NCI-H128 (cell line): ENCODE results near the gene FAM168A.

Experiments
- DNase-seq: peaks from one replicate; lab custom pipeline; 2025; ENCODE audit not compliant: unreplicated experiment; lab: John Stamatoyannopoulos, UW

The FAM168A gene

DNA sequence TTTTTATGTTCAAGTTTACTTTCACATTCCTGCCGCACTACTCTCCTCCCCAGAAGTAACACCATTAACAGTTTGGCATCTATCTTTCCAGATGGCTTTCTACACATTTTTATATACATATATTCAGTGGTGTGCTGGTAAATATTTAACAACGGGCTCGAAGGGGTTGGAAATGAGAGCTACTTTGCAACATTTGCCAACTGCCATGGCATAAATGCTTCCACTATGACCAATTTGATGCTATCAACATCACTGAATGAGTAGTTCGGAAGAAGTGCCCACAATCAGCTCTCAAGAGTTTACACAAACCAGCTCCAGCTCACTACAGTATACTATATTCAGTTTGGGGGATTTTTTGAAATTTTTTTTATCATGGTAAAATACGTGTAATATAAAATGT, 166.5 kb downstream of the FAM168A start:
- no peak for DNase-seq

DNA sequence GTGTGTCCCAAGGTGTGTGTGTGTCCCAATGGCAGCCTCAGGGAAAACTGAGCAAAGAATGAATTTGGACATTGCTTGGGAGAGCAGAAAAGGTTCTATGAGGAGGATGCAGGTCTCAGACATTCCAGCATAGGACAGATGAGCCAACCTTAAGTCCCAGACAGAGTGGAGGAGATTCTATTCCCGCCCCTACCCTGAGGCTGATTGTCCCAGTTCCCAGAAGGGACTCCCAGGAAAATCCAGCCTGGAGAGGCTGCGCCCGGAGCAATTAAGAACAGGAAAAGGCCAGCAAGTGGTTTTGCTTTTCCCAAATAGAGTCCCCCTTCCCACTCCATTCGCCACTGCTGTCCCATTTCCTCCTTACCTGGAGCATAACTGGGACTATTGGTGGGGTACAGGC, 167.6 kb downstream of the FAM168A start:
- DNase-seq, result no peak

DNA sequence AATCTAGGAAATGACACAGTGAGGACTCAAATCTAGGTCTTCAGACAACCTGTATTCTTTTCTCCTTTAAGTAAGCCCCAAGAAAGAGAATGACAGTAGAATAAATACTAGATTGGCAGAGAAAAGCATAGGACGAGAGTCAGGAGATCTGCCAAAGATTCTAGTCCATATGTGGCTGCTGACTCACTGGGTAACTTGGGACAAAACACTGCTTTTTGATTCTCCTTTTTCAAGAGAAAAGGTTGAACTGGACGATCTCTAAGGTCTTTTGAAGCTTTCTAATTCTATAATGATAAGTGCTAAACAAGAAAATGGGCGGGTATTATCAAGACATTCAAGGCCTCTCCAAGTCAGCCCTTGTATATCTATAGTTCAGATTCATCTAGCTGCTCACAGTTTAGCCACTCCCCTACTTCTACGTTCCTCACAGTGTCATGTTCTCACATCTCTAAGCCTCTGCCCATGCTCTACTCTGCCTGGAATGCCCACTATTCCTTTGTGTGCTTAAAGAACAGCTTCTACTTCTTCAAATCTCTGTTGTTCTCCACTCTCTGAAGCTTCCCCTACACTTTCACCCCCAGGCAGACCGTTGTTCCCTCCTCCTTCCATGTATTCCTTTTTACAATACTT, 168.7 kb downstream of the FAM168A start:
- DNase-seq, result no peak

DNA sequence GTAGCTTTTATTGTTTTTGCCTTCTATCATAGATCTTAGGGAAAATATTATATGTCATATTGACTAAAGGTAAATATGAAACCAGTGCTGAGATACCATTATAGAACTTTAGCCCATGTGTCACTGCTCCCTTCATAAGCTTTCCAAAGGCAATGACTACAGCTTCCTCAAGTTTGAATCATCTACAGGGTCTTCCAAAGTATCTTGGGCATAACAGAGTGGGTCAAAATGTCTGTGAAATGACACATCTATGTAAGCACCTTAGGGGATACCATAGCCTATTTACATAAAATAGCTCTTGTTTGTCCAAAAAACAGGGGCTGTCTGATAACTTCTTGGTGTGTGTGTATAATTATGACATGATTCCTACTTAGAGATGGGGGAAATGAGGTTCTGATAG, 169.2 kb downstream of the FAM168A start:
- no peak for DNase-seq

DNA sequence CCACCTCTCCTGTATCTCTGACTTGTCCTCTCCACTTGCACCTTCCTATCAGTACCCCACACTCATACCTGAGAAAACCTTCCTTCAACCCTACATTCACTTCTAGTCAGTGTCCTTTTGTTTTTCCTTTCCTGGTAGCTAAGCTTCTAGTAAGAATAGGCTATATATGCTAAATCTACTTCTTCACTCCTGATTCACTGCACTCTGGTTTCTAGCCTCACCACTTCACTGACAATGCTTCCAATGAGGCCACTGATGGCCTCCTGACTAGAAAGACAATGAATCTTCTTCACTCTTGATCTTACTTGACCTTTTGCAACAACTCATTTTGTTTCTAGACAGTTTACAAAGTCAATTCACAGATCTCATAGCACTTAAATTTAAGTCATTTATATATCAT, 169.7 kb downstream of the FAM168A start:
- no peak for DNase-seq

DNA sequence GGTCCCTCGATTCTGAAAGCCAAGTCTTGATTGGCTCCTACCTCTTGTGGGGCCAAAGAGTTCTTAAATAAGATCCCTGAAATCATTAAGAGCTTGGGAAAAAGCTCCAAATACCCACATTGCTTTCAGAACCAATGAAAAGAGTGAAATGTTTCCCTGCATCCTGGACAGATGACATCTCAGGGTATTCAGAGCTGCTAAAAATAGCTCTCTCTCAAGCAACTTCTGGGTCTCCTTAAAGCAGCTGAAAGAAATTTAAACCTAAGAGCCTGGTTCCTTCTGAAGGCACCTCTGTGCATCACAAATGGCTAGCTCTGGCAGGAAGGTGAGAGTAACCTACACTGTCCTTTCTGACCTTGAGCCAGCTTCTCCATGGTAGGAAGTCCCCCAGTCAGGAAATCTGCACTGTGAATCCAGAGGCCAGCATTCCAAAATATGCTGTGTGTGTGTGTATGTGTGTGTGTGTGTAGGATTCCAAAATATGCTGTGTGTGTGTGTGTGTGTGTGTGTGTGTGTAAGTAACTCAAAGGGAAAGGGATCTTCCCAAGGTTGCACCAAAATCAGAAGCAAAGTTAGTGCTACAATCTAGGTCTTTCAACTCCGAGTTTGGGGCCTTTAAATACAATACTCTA, 171.6 kb downstream of the FAM168A start:
- no peak for DNase-seq

DNA sequence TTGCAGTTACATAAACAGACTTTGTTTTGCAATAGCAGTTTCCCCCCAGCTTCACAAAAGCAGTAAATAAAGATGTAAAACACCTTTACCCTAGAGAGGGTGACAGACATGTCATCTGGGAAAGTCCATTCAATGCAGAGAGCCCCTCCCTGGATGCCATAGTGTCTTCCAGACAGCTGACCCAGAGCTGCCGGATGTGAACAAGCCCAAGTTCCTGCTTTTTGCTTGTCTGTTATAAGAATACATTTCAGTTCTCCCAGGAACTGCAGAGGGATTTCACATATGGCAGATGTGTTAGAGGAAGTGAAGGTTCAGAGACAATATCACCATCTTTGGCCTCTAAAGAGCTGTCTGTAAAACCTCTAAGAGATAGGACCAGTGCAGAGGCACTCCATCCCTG, 172.8 kb downstream of the FAM168A start:
- no peak for DNase-seq

DNA sequence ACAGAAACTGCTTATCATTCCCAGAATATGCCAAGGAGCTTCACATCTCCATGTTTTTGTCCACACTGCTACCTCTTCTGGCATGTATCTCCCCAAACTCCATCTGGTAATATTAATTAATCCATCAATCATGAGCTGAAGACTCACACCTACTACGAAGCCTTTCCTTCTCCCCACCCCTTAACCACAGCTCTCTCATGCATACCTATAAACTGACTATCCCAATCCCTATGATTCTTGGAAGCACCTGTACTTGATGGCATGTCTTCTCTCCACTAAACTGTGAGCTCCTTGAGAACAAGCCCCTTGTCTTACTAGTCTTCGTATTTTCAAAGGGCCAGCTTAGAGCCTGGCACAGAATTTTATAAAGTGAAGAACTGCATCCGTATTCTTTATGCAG, 174.4 kb downstream of the FAM168A start:
- no peak for DNase-seq

DNA sequence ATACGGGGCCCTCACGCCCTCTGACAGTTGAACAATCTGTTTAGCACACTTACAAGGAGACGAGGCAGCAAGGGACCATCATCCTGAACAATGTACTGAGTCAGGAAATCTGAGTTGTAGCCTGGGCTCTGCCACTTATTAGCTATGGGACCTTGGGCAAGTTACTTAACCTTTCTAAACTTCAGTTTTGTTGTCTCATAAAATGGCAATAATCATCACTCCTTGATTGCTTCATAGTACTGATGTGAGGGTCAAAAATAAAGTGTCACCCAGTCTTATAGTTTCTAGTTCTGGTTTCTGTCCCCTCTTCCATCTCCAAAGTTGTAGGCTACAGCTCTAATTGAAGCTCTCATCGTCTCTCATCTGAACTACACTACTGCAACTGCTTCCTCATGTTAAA, 175.0 kb downstream of the FAM168A start:
- no peak for DNase-seq

DNA sequence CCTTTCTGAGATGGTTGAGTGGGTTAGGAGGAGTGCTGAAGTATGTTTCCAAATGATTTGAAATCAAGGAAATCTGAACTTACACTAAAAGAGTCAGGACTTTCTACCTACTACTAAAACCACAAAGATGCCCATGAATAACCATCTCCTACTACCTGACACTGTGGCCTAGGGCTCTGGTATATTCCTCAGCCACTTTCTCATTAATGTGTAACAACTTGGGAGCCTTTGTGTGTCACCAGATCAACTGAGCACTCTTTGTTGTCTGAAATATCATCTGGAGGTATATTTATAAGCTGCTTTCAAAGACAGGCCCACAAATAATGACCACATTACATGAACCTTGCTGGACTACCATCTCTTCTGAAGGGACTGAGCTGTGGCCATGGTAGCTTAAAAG, 177.8 kb downstream of the FAM168A start:
- DNase-seq, result no peak

DNA sequence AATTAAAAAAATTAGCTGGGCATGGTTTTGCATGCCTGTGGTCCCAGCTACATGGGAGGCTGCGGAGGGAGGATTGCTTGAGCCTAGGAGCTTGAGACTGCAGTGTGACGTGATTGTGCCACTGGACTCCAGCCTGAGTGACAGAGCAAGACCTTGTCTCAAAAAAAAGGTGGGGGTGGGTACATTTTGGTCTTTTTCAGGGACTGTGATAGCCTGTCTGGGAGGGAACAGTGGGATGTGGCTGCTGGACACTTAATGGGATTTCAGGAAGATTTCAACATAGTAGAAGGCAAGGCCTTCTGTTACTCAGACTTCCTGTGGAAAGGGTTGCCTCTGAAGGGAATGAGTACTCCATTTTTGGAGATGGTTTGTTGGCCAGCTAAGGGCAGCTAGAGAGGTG, 181.1 kb downstream of the FAM168A start:
- no peak for DNase-seq

DNA sequence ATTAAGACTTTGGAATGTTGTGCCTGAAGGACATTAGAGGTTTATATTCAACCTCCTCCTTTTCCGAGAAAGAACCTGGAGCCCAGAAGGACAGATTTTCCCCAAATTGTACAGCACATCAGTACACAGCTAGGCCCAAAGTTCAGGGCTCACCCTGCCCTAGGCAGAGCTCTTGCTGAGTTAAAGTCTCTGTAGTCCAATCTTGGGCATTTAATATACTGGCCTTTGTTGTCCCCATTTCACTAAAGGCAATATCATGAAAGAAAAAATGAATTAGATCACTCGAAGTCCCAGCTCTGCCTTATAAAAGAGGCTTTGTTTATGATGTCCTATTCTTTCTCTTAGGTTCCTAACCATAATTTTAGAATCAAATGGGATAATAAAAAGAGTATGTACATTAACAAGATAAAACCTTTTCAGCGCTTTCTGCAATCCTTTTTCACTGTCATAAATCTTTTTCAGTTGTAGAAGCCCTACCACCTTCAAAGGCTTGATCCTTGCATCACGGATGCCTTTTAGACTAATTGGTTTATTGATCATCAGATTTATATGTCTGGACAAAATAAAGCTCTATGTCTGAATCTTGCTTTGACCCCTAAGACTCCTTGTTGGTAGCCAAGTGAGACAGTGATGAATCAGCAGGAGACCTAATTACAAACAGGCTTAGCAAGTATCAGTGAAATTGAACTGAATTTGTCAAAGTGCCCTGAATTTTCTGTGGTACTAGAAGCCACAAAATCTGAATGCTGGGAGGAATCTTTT, 181.9 kb downstream of the FAM168A start:
- no peak for DNase-seq

DNA sequence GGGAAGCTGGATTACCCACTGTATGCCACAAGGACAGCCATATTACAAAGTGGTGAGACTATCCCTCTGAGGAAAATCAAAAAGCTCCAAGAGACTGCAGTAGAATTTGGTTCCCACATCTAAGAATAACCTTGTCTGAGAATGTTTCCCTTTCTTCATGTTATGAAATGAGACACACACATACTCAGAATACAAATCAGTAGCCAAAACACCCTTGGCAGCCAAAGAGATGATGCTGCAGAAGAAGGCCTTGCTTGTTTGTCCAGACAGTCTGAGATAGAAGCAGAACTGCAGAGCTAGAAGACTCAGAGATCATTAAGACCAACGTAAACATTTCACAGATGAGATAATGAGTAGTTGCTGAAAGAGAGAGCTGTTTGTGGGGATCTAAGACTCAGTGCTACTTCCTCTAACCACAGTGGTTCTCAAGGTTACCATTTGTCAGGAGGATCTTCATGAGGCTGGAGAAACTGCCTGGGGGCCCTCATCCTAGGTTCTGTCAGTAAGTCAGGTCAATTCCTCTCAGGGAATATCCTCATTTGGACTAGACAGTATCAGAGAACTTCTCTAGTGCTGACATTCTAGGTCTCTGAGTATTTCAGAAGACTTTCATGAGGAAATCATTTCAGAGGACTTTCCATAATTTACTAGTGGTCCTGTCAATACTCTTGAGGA, 182.8 kb downstream of the FAM168A start:
- no peak for DNase-seq

DNA sequence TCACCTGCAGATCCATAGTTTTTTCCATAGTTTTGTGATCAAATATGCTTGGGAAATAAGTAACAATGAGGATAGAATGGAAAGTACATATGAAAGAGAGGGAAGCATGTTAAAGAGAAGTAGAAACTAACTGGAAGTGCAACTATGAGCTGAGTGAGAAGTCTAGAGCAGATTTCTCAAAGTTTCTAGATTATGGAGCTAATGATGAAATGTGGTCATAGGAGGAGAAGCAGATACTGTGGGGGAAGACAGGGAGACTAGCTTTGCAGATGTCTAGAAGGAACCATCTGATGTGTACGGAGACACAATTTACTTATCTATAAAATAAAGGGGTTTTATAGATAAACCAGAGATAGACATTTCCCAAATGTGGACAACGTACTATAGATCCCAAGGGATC, 184.7 kb downstream of the FAM168A start:
- DNase-seq, result no peak

DNA sequence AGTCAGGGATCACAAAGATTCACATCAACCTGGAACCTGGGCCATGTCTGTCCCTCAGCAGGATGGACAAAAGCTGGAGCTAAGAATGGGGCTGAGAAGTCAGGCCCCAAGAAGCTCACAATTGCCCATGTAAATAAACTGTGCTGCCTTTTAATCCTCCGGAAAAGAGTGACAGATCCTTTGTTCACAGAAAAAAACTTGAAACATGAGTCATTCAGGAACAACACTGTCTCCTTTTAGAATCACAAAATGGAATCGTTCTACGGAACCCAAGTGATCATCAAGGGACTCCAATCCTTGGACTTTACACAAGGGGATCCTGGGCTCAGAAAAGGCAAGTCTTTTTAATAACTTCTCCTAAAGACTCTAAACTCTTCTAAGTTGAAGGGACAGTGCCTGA, 185.6 kb downstream of the FAM168A start:
- no peak for DNase-seq

DNA sequence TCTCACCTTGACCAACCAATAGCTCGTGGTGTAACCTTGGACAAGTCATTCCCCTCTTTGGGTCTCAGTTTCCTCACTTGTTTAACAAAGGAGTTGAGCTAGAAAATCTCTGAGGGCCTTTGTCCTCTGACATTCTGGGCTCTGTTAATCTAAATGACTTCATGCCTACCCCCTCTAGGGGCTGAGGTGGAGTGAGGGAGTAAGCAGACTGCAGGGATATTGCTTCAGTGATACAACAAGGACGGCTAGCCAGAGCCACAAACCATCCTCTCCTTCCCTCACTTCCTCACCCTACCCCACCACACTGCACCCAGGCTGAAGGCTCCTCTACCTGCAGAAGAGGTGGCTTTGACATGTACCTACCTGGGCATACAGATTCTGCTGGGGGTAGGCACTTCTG, 186.9 kb downstream of the FAM168A start:
- no peak for DNase-seq

DNA sequence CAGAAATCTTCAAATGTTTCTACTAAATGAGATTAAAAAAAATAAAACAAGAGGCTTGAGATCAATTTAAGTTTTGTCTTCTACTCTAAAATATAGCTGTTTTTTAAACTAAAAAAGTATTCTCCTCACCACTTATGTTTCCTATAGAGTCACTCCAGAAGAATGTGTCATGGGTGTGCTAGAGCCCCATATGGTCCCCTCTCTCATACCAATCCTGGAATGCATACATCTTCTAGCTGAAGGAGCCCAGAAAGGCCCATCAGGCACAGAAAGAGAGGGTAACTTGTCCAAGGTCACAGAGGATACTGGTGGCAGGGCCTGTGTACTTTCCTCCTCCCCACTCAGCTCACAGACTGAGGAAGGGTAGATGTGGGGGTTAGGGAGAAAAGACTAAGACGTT, 187.3 kb downstream of the FAM168A start:
- no peak for DNase-seq

DNA sequence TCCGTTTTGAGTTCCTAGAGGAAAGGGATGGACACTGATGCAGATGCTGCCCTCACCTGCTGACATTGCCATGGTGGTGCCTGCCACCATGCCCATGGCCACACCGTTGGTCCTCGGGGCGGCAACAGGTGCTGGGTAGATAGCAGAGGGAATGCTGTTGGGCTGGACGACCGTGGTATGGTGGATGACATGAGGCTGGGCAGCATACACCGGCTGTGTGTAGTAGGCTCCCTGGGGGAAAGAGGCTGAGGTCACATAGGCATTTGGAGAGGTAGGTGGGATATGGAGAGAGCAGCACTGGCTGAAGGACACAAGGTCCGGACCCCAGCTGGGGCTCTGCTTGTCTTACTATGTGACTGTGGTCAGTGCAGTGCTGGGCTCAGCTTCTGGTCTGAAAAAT, 188.5 kb downstream of the FAM168A start:
- DNase-seq, result no peak

DNA sequence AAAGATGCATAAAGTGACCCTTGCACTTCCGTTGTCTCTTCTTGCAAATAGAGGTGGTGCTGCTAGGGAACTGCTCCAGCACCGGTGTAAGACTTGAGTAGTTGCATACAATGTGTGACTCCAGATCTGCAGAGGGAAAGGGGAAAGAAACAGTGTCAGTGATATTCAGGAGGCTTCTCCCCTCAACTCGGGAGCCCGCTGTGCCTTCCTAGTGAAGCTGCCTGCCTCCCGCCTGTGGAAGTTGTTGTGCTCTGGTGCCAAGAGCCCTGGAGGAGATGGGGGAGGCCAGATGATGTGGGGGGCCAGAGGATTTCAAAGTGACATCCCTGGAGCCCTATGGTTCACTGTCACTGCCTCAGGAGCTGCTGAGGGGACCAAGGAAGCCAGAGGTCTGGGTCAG, 191.3 kb downstream of the FAM168A start:
- DNase-seq, result no peak

DNA sequence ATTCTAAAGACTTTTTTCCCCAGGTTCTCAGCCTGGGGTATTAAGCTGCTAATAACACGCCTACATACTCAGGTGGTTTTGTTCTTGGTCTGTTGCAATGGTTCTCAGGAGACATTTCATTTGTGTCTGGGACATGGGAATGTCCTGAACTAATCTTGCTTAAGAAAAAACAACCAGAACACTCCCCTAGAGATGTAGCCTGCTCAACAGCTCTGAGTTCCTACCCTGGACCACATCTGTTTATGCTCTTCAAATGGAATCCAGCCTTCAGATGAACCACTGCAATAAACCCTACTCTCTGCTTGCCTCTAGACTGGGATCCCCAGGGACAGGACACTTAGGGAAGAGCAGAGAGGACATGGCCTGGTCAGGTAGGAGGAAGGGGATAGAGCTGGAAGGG, 191.8 kb downstream of the FAM168A start:
- no peak for DNase-seq

DNA sequence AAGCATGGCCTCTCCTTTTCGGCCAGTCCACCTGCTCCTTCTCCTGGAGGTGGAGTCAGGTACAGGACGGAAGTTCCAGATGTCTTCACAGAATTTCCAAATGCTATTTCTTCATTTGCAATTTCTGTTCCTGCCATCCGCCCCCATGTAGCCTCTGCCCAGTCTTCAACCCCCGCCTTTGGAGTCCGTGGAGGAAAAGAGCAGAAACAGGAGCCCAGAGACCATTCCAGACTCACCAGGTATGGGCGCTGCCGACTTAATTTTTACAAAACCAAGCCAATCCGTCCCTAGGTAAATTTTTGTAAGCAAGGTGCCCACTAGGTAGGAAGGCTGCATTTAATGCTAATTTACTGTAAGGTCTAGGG, 192.8 kb downstream of the FAM168A start:
- no peak for DNase-seq

DNA sequence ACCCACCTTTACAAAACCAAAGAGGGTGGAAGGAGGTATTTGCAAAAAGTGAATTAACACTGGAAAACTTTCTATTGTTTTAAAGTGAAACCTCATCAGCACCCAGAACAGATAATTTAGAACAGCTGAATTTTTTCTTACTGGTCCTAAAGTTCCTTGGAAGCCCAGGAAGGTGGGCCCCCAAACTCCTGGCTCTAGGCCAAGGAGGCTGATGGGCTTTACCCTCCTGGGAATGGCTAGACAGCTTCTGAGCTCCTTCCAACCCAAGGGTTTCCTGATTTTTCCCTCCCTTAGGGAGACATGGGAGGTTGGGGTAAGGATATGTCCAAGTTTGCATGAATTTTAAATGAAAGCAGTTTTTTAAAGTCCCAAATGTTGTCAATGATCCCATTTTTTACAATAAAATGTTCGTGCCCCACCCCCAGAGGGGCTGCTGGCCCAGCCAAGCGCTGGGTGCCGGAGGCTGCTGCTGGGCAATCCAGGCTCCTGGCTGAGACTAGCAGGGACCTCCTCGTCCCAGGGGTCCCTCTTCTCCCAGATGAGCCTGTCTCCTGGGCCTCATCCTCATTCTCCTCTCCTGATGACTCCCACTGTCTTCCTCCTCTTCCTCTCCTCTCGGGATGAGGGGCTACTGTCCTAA, 193.3 kb downstream of the FAM168A start:
- no peak for DNase-seq
